ENCODE results near the gene NANS. TPM values are rescaled to one million over a fixed set of nuclear protein-coding genes. Genes with fewer than 3 reads are reported as not detected.
"Not testable (repeated sequence)": the region's sequence is repeated elsewhere in the genome, so short reads cannot be mapped to it uniquely, and the experiment has no call there.

NANS gene
- total RNA-seq, 2 experiments from 2014 or later = 45.9 to 47.7 TPM

DNA sequence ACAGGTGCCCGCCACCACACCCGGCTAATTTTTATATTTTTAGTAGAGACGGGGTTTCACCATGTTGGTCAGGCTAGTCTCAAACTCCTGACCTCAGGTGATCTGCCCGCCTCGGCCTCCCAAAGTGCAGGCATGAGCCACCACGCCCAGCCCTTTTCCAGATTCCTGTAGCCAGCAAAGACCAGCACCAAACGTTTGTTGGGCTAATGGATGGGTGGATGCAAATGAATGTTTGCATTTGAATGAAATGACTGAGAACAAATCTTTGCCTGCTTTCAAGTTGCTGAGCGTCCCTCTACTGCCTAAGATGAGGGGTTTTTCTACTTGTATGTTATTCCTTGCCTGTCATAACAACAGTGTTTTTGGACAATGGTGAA lies 20.0 kb downstream of the NANS start:
- H3K27me3 Mint-ChIP-seq, H3K4me3 Mint-ChIP-seq: not testable (repeated sequence)

DNA sequence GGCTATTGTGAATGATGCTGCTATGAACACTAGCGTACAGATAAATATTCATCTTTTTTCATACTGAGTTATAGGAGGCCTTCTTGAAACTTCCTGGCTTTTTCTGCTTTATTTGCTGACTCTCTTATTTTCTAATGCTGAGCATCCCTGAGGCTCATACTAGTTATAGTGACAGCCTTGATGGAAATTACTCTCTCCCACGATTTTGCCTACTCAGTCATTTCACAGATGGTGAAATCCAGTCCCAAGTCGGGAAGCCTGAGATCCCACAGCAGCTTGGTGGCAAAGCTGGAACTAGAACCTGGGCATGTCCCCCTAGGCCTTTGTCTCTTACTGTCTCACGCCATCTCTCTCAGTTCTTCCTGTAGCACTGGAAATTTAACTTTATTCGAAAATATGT lies 22.4 kb downstream of the NANS start:
- no peak for ATAC-seq
- H3K27me3 Mint-ChIP-seq = no peaks in the 10 kb centered on the region

More for the DNA sequence above, 20.0 kb downstream of the NANS start:
- ATAC-seq; DNase-seq; H3K9me3 Mint-ChIP-seq (ENCODE audit: low read depth); POLR2A ChIA-PET: not testable (repeated sequence)
- H3K36me3 Mint-ChIP-seq (ENCODE audit: low read depth) = peaks cover 30% of the 10 kb centered on the region
- H3K4me1 Mint-ChIP-seq = peaks cover 40% of the 10 kb centered on the region
- CTCF ChIA-PET = interaction anchor here (0.6 to 0.8 kb wide), 3 partner anchors 22 to 140 kb away, joined by 3 to 4 read pairs (median 3); no protein-coding TSS in a partner anchor
- peak overlapping the region; percentile 90 for H3K27ac Mint-ChIP-seq
- intact Hi-C loops (cut with DNase I, micrococcal nuclease) = loop anchor here in 1 of 2 experiments (10.0 kb wide), 1 partner anchor 698 kb away; no protein-coding TSS in a partner anchor

DNA sequence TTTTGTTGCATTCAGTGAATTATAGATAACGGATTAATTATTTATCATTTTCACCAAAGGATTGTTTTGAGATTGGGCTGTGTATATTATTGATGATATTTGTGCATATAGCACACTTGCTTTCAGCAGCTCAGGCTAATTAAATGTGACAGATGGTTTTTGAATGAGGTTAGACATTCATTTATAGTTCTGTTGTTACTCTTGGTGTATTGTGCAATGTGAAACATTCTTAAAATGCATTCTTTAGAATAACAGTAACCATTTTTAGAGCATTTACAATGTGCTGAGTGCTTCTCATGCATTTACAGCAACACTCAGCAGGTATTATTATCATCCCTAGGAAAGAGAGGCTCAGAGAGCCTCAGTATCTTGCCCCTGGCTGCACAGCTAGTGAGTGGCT lies 23.8 kb downstream of the NANS start:
- intact Hi-C loops (cut with DNase I, micrococcal nuclease) = loop anchor here in 1 of 2 experiments (5.0 kb wide), 1 partner anchor 112 kb away; the partner anchor contains the start of gene CORO2A
- POLR2A ChIA-PET = no interaction called here
- Mint-ChIP-seq H3K4me1 (peaks cover 47% of the 10 kb centered on the region), H3K4me3 (no peak overlapping the region), H3K27ac (peak overlapping the region; percentile 13), H3K9me3 (ENCODE audit: low read depth) (no peaks in the 10 kb centered on the region), H3K27me3 (no peaks in the 10 kb centered on the region), H3K36me3 (ENCODE audit: low read depth) (peaks cover 56% of the 10 kb centered on the region)
- no peak for DNase-seq
- CTCF ChIA-PET = interaction anchor here (0.9 to 1.9 kb wide), 2 partner anchors 9 to 11 kb away, joined by 3 to 5 read pairs; no protein-coding TSS in a partner anchor
- no peak for ATAC-seq

More for the DNA sequence above, 22.4 kb downstream of the NANS start:
- ChIA-PET CTCF (interaction anchor here (1.1 to 1.2 kb wide), 2 partner anchors 81 to 714 kb away, joined by 3 read pairs; no protein-coding TSS in a partner anchor), POLR2A (no interaction called here)
- Mint-ChIP-seq H3K4me3 (no peak overlapping the region), H3K4me1 (peaks cover 59% of the 10 kb centered on the region), H3K36me3 (ENCODE audit: low read depth) (peaks cover 54% of the 10 kb centered on the region), H3K9me3 (ENCODE audit: low read depth) (no peaks in the 10 kb centered on the region), H3K27ac (peak overlapping the region; percentile 16)
- DNase-seq = no peak
- intact Hi-C loops (cut with DNase I, micrococcal nuclease) = loop anchor here in 1 of 2 experiments (10.0 kb wide), 1 partner anchor 696 kb away; no protein-coding TSS in a partner anchor

DNA sequence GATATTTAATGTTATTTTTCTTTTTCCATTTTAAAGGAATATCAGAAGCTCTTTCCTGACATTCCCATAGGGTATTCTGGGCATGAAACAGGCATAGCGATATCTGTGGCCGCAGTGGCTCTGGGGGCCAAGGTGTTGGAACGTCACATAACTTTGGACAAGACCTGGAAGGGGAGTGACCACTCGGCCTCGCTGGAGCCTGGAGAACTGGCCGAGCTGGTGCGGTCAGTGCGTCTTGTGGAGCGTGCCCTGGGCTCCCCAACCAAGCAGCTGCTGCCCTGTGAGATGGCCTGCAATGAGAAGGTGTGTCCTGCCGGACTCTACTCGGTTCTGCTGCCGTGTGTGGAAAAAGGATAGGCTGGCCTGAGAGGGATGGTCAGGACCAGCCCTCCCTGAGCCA lies 24.2 kb downstream of the NANS start:
- Mint-ChIP-seq H3K27me3 (no peaks in the 10 kb centered on the region), H3K9me3 (ENCODE audit: low read depth) (no peaks in the 10 kb centered on the region), H3K27ac (peak overlapping the region; percentile 85), H3K36me3 (ENCODE audit: low read depth) (peaks cover 56% of the 10 kb centered on the region), H3K4me3 (no peak overlapping the region), H3K4me1 (peaks cover 43% of the 10 kb centered on the region)
- ATAC-seq (no peak), DNase-seq (no peak)
- intact Hi-C loops (cut with DNase I, micrococcal nuclease) = loop anchor here in 1 of 2 experiments (5.0 kb wide), 1 partner anchor 112 kb away; the partner anchor contains the start of gene CORO2A
- ChIA-PET CTCF (interaction anchor here (1.9 kb wide), 1 partner anchor 9 kb away, joined by 5 read pairs; no protein-coding TSS in a partner anchor), POLR2A (no interaction called here)

DNA sequence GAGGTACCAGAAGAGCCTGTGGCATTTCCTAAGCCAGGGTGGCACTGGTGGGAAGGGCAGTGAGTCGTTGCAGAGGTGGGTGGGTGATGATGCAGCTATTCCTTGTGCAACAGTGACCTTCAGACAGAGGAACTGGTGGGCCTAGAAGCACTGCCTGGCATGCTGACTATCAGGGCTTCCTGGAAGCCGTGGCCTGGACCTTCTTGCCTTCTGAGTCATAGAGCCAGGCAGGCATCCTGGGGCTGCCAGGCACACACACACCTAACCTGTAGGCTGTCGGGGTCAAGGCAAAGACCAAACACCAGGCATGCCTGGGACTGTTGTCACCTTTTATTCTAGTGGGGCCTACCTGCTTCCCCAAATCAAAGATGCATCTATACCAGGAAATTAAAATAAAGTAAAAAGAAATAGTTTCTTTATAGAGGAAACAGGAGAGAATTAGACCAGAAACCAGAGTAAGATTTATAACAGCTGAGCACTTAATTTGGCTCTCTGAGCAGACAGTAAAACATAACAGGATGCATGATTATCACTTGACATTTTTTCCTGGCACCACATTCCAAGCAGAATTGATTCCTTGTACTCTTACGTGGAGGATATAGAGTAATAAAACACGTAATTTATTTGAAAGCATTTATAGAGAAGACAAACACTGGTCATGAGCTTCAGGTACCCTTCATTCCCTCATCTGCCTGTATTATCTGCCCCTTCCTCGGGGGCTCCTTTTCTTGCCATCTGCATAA lies 25.1 kb downstream of the NANS start:
- Mint-ChIP-seq H3K9me3 (ENCODE audit: low read depth) (no peaks in the 10 kb centered on the region), H3K4me1 (peaks cover 36% of the 10 kb centered on the region), H3K27ac (peak overlapping the region; percentile 85), H3K36me3 (ENCODE audit: low read depth) (peaks cover 58% of the 10 kb centered on the region), H3K27me3 (no peaks in the 10 kb centered on the region), H3K4me3 (no peak overlapping the region)
- peak; percentile 91 for ATAC-seq
- CTCF ChIA-PET = interaction anchor here (1.2 kb wide), 2 partner anchors 16 to 20 kb away, joined by 3 read pairs; no protein-coding TSS in a partner anchor
- POLR2A ChIA-PET = interaction anchor here (1.0 kb wide), 1 partner anchor 19 kb away, joined by 3 read pairs; no protein-coding TSS in a partner anchor
- DNase-seq = peak; percentile 78
- intact Hi-C loops (cut with DNase I, micrococcal nuclease) = loop anchor here in 1 of 2 experiments (5.0 kb wide), 1 partner anchor 111 kb away; the partner anchor contains the start of gene CORO2A

DNA sequence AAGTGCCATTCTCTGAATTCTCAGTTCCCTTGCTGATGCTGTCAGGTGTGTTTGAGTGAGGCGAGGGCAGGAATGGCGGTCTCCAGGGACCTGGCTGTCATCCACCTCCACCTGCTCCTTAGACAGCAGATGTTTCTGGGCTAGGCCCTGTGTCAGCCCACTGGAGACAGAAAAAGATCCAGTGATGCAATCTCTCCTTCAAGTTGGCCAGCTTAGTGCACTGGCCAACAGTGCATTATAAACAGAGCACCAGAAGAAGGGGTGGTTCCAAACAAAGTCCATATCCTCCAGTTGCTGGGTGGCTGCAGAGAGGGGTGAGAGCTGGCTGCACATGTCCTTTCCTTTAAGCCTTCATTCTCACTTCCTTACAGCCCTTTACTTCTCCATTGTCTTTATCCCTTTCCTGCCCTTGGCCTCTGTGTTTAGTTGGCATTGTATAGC lies 26.5 kb downstream of the NANS start:
- no peak for ATAC-seq
- no peak for DNase-seq
- intact Hi-C loops (cut with DNase I, micrococcal nuclease) = loop anchor here in 1 of 2 experiments (5.0 kb wide), 1 partner anchor 109 kb away; the partner anchor contains the start of gene CORO2A
- Mint-ChIP-seq H3K36me3 (ENCODE audit: low read depth) (peaks cover 56% of the 10 kb centered on the region), H3K9me3 (ENCODE audit: low read depth) (no peaks in the 10 kb centered on the region), H3K27ac (peak overlapping the region; percentile 85), H3K4me1 (peaks cover 33% of the 10 kb centered on the region), H3K27me3 (no peaks in the 10 kb centered on the region), H3K4me3 (no peak overlapping the region)
- ChIA-PET POLR2A (no interaction called here), CTCF (interaction anchor here (0.6 to 1.2 kb wide), 3 partner anchors 18 to 709 kb away, joined by 3 read pairs; no protein-coding TSS in a partner anchor)

DNA sequence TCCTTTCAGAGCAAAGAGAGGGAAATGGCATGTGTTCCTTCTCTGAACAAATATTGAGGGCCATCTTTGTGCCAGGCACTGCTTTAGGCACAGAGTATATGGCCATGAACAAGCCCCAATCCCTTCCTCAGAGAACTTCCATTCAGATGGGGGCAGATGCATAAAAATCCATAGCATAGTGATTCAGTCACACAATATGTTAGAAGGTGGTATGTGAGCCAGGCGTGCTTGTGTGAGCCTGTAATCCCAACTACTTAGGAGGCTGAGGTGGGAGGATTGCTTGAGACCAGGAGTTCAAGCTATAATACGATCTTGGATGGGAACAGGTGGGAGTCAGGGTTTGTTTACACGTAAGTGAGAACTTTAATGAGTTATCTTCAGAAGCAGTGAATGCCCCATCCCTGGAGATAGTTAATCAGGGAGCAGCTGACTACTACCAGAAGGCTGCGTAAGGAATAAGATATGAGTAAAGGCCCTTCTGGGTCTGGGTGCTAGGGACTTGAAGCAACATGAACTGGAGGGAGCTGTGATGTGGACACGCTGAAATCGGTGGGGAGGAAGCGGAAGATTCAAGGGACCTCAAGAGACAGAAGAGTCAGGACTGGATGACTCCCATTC lies 27.1 kb downstream of the NANS start:
- H3K27me3 Mint-ChIP-seq = no peaks in the 10 kb centered on the region
- peak overlapping the region; percentile 85 for H3K27ac Mint-ChIP-seq
- no peaks in the 10 kb centered on the region for H3K9me3 Mint-ChIP-seq (ENCODE audit: low read depth)
- ATAC-seq (no peak), DNase-seq (no peak)
- ChIA-PET CTCF (interaction anchor here (0.6 to 1.1 kb wide), 2 partner anchors 174 to 708 kb away, joined by 3 read pairs; no protein-coding TSS in a partner anchor), POLR2A (no interaction called here)
- H3K4me1 Mint-ChIP-seq = peaks cover 34% of the 10 kb centered on the region
- intact Hi-C loops (cut with DNase I, micrococcal nuclease) = loop anchor here in 1 of 2 experiments (5.0 kb wide), 1 partner anchor 109 kb away; the partner anchor contains the start of gene CORO2A
- no peak overlapping the region for H3K4me3 Mint-ChIP-seq
- H3K36me3 Mint-ChIP-seq (ENCODE audit: low read depth) = peaks cover 53% of the 10 kb centered on the region

DNA sequence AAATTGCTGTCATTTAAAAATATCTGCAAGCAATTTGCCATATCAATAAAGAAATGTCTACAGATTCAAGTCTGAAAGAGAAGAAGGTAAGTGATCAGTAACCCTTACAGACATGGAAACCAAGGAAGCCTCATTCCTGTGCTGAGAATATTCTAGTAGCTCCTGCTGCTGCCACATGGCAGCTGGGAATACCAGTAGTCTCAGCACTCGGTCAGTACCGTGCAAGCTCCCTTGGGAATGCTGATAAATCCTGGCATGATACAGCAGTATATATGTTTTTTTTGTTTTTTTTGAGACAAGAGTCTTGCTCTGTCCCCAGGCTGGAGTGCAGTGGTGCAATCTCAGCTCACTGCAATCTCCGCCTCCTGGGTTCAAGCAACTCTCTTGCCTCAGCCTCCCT lies 27.9 kb downstream of the NANS start:
- DNase-seq (no peak), ATAC-seq (no peak)
- H3K27me3 Mint-ChIP-seq = no peaks in the 10 kb centered on the region
- ChIA-PET CTCF (interaction anchor here (0.5 to 1.1 kb wide), 3 partner anchors 10 to 173 kb away, joined by 3 read pairs; no protein-coding TSS in a partner anchor), POLR2A (no interaction called here)
- no peak overlapping the region for H3K4me3 Mint-ChIP-seq
- peaks cover 35% of the 10 kb centered on the region for H3K4me1 Mint-ChIP-seq
- H3K36me3 Mint-ChIP-seq (ENCODE audit: low read depth) = peaks cover 50% of the 10 kb centered on the region
- no peak overlapping the region for H3K27ac Mint-ChIP-seq
- intact Hi-C loops (cut with DNase I, micrococcal nuclease) = loop anchor here in 1 of 2 experiments (5.0 kb wide), 1 partner anchor 108 kb away; the partner anchor contains the start of gene CORO2A
- H3K9me3 Mint-ChIP-seq (ENCODE audit: low read depth) = no peaks in the 10 kb centered on the region

DNA sequence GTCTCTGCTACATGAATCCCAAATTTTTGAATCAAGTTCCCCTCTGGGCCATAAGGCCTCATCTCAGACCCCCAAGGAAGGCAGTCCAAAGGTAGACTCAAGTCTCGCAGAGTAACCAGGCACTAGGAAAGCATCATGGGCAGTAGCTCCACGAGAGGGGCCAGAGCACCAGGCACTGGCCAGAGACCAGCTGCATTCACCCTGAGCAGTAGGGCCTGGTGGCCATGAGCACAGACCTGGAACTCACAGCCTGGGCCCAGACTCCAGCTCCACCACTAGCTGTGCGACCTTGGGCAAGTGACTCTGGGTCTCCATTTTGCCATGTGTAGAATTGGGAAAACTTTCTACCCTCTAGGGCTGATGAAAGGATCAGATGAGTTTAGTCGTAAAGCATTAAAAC lies 28.5 kb downstream of the NANS start:
- Mint-ChIP-seq H3K9me3 (ENCODE audit: low read depth) (no peaks in the 10 kb centered on the region), H3K36me3 (ENCODE audit: low read depth) (peaks cover 49% of the 10 kb centered on the region), H3K4me3 (no peak overlapping the region), H3K27ac (peak overlapping the region; percentile 53), H3K4me1 (peaks cover 40% of the 10 kb centered on the region), H3K27me3 (no peaks in the 10 kb centered on the region)
- ATAC-seq = no peak
- intact Hi-C loops (cut with DNase I, micrococcal nuclease) = no loop called here
- no peak for DNase-seq
- ChIA-PET CTCF (interaction anchor here (0.5 to 1.1 kb wide), 2 partner anchors 11 to 23 kb away, joined by 3 read pairs; no protein-coding TSS in a partner anchor), POLR2A (no interaction called here)

DNA sequence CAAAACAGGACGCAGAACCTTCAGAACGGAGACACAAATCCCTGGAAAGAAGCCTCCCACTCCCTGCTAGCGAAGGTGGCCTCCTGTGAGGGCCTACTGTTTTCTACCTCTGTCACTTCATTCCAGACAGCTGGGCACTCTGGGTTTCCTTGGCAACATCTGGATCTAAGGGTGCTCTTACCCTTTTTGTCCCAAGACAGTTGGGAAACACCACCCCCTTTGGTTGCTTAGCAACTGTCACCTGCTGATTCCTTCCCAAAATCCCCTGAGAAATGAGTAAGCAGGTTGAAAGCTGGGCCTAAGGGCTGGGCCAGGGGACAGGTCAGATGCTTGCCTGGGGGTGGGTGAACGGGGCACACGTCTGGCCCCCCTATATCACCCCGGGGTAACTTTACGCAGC lies 29.4 kb downstream of the NANS start:
- H3K36me3 Mint-ChIP-seq (ENCODE audit: low read depth) = peaks cover 45% of the 10 kb centered on the region
- no peak for DNase-seq
- no peak overlapping the region for H3K4me3 Mint-ChIP-seq
- ChIA-PET POLR2A (no interaction called here), CTCF (interaction anchor here (0.9 kb wide), 1 partner anchor 12 kb away, joined by 3 read pairs; no protein-coding TSS in a partner anchor)
- no peaks in the 10 kb centered on the region for H3K9me3 Mint-ChIP-seq (ENCODE audit: low read depth)
- ATAC-seq = no peak
- no peaks in the 10 kb centered on the region for H3K27me3 Mint-ChIP-seq
- intact Hi-C loops (cut with DNase I, micrococcal nuclease) = no loop called here
- no peak overlapping the region for H3K27ac Mint-ChIP-seq
- peaks cover 43% of the 10 kb centered on the region for H3K4me1 Mint-ChIP-seq

DNA sequence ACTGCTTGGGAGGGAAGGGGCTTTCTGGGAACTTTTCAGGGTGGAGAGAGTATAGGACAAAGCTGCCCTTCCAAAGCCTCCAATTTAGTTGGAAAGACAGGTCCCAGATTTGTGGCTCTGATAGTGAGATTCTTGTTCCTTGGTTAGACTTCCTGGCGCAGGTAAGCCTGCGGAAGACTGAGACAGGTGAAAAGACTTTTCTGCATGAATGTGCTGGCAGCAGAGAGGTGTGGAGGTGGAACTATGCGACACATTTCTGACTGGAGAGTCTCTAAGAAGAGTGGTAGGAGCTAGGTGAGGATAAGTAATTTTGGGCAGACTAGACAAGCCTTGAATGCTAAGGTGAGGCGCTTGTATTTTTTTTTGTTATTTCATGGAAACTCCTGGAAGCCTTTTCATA lies 29.9 kb downstream of the NANS start:
- intact Hi-C loops (cut with DNase I, micrococcal nuclease) = no loop called here
- Mint-ChIP-seq H3K4me3 (peak overlapping the region; percentile 2), H3K4me1 (peaks cover 38% of the 10 kb centered on the region), H3K36me3 (ENCODE audit: low read depth) (peaks cover 41% of the 10 kb centered on the region), H3K27me3 (no peaks in the 10 kb centered on the region), H3K27ac (peak overlapping the region; percentile 44), H3K9me3 (ENCODE audit: low read depth) (no peaks in the 10 kb centered on the region)
- no peak for DNase-seq
- ATAC-seq = no peak
- ChIA-PET POLR2A (interaction anchor here (0.8 kb wide), 1 partner anchor 16 kb away, joined by 3 read pairs; no protein-coding TSS in a partner anchor), CTCF (interaction anchor here (0.9 kb wide), 1 partner anchor 12 kb away, joined by 3 read pairs; no protein-coding TSS in a partner anchor)
